GM21786 (cell line): Measurements from ENCODE around the gene YAP1.

Experiments
- ATAC-seq: cut with Tn5 transposase; IDR thresholded peaks from one replicate; pipeline ENCODE4 v1.9.1; 2021; ENCODE audit not compliant: unreplicated experiment

Gene YAP1

DNA sequence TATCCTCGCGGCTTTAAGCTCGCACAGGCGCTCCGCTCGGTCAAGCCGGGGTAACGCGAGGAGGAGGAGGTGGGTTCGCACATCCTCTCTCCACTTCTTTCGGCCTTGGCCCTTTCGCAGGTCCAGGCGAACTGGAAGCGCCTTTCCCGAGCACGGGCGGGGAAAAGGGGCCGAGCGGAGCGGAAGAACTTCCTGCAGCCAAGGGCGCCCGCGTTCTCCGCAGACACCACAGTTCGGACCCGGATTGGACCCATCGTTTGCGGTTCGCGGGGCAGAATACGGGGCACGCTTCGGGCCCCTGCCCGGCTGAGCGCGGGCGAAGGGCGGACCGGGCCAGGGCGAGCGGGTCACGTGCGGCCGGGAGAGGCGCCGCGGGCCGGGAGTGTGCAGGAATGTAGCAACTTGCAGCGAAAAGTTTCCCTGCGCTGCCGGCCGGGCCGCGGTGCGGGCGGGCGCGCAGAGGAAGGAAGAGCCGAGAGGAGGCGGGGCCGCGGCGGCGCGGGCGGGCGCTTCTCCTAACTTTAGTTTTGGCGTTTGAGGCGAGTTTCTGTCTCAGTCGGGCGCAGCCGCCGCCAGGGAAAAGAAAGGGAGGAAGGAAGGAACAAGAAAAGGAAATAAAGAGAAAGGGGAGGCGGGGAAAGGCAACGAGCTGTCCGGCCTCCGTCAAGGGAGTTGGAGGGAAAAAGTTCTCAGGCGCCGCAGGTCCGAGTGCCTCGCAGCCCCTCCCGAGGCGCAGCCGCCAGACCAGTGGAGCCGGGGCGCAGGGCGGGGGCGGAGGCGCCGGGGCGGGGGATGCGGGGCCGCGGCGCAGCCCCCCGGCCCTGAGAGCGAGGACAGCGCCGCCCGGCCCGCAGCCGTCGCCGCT is at the start of gene YAP1:
Gene YAP1 (plus strand): TSS at position 552 of the 865 bp plus-strand sequence. CDS start 402 bp downstream, outside the sequence.
- peak; percentile 82 for ATAC-seq

DNA sequence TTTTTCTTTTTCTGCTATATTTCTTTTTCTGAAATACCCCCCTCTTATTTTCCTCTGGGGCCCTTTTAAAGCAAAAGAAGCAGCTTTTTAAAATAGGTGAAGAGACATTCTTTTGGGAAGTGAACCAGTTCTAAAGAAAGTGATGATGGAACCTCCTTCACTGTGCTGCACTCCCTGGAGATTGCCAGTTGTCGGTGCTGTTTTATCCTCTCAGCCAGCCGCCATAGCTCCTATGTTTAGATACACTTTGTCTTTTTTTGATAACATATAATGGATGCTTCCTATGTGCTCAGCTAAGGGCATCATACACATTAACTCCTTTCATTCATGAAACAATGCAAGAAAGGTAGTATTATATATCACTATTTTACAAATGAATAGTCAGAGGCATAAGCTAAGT is 49.0 kb upstream of the YAP1 start:
- no peak for ATAC-seq

DNA sequence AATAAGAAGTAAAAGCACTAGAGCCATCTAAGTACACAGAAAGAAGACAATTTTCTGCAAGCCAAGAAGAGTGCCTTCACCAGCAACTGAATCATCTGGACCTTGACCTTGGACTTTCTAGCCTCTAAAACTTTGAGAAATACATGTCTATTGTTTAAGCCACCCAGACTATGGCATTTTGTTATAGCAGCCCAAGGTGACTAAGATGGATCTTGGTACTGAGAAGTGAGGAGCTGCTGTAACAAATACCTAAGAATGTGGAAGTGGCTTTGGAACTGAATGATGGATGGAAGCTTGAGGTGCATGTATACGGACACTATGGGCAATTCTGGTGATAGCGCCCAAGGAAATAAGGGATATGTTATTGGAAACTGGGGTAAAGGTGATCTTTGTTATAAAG is 48.1 kb upstream of the YAP1 start:
- no peak for ATAC-seq

DNA sequence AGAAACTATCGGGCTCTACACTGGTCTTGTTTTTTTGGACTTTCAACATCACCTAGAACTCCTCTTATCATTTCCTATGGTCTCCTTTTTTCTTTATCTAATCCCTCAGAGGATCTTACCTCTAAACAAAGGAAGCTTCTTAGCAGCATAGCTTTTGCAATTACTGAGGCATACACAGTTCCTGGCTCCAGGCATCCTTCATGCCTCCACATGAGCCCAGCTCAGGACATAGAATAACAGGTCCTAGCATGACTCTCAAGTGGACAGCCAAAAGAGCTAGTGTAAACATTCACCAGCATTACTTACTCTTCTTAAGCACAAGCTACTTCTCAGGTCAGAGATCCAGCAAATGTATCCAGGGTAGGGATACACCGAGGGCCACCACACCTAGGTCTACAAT is 45.9 kb upstream of the YAP1 start:
- ATAC-seq, result no peak

DNA sequence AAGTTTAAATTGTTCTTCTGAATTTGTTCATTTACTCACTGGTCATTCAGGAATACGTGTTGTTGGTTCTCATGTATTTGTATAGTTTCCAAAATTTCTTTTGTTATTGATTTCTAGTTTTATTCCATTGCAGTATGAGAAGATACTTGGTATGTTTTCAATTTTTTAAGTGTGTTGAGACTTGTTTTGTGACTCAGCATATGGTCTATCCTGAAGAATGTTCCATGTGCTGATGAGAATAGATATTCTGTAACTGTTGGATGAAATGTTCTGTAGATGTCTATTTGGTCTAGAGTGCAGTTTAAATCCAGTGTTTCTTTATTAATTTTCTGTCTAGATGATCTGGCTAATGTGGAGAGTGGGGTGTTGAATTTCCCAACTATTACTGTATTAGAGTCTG is 39.5 kb upstream of the YAP1 start:
- ATAC-seq, result no peak

DNA sequence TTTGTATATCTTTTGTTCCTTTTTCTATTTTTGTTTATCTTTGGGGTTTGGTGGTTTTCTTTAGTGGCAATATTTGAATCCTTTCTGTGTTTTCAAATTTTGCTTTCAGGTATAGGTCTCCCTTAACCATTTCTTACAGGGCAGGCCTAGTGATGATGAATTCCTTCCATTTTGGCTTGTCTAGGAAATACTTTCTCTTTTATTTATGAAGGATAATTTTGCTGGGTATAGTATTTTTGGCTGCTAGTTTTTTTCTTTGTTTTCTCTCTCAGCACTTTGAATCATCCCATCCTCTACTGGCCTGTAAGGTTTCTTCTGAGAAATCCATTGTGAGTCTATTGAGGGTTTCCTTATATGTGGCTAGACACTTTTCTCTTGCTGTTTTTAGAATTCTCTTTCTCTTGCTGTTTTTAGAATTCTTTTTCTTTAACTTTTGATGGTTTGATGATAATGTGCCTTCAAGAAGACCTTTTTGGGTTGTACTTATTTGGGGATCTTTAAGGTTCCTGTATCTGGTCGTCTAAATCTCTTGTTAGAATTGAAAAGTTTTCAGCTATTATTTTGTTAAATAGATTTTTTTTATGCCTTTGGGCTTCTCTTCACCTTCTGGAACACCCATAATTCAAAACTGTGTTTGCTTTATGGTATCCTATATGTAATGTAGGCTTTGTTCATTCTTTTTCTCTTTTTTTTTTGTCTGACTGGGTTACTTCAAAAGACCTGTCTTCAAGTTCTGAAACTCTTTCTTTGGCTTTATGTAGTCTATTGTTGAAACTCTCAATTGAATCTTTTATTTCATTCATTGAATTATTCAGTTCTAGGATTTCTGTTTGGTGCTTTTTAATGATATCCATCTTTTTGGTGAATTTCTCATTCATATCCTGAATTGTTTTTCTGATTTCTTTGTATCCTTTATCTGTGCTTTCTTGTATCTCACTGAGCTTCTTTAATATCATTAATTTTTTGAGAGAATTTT is 38.5 kb upstream of the YAP1 start:
- ATAC-seq, result no peak

DNA sequence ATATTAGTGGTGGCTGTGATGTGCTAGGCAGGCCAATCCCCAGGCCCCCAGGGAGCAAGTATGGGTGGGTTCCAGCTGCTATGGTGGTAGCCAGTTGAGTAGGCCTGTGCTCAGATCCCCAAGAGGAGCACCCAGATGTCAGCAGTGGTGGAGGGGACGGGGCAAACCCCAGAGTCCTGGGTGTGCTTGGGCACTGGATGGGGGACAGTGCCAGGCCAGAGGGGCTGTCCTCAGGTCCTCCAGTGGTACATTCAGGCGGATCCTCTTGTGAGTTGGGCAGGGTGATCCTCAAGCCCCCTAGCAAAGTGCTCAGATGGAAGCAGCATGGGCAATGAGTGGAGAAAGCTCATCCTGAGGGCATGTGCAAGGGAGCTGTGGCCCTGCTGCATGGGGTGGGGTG is 37.0 kb upstream of the YAP1 start:
- no peak for ATAC-seq

DNA sequence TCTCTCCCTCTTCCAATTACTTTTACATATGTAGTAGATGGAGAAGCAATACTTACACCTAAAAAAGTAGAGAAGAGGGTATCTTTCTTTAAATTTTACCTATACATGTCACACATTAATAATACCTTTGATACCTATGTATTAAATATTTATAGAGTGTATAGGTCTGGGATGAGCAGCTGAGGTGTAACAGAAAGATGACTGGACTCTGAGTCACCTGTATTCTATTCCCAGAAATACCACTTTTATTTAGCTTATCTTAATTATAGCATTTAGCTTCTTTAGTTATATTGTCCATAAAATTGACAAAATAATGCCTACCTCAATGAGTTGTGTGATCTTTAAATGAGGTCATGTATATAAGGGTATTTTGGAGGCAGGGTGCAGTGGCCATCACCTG is 30.6 kb upstream of the YAP1 start:
- ATAC-seq, result no peak

DNA sequence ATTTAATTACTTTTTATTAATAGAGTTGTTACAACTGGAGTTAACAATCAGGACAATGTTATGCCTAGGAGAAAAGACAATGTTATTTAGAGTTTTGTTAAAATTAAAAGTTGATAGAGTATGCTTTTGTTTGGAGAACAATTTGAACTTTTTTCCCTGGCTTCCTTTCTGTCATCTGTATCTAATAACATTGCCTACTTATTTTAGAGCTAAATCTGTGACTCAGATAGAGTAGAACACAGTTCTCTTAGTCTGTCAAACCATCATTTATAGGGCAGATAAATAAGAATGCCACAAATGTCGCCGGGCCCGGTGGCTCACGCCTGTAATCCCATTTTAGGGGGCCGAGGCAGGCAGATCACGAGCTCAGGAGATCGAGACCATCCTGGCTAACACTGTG is 28.9 kb upstream of the YAP1 start:
- no peak for ATAC-seq

DNA sequence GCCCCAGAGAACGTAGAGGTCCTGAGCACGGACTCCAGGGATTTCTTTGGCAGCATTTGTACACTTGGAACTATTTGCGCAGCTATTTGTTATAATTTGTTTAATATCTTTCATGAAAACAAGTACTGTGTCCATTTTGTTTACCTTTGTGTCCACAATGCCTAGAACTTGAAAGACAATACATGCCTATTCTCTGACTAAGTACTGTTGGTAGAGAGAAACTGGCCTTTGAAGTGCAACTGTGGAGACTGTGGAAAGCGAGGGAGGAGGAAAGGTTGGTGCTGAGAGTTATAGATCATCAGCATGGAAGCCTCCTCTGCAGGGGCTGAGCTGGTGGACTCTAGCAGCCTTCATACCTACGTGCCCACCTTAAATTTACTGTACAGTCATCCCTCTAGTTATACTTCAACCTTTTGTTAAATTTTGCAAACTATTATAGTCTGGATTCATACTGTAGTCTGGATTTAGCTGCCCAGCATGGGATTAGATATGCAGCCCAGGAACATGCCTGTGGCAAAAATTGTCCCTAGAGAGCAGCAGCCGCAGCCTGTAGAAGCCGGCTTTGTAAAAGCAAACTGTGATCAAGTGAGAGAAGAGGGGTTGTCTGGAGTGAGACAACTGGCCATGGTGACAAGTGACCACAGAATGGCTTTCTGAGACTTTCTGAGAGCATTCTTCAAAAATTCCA is 24.2 kb upstream of the YAP1 start:
- no peak for ATAC-seq

DNA sequence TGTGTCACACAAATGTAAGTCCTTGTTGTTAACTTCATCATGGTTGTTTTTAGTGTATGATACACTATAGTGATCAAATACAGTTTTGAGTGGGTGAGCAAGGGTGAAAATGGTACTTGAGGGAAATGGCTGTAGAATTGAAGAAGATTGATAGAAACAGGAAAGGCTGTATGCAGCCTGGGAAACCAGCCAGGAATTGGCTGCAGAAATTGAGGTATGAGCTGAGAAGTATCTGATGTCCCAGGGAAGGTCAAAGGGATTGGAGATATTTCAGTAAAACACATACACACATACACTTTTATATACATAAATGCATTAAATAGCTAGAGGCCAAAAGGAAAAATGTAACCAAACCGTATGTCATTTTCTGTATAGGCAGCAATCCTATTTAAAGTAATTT is 13.1 kb upstream of the YAP1 start:
- ATAC-seq, result no peak

DNA sequence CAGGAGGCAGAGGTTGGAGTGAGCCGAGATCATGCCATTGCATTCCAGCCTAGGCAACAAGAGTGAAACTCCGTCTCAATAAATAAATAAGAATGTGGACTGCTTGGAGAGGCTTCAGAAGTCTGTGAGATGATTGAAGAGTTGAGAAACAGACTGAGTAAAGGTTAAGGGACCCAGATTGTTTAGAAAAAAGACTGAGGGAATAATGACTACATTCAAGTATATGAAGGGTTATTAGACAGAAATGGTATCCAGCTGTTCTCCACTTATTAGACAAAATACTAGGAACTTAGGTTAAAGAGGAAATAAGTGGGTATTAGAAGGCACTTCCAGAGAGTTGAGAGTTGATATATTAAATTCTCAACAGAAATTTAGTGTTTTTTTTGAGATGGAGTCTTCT is 10.5 kb upstream of the YAP1 start:
- ATAC-seq, result no peak

DNA sequence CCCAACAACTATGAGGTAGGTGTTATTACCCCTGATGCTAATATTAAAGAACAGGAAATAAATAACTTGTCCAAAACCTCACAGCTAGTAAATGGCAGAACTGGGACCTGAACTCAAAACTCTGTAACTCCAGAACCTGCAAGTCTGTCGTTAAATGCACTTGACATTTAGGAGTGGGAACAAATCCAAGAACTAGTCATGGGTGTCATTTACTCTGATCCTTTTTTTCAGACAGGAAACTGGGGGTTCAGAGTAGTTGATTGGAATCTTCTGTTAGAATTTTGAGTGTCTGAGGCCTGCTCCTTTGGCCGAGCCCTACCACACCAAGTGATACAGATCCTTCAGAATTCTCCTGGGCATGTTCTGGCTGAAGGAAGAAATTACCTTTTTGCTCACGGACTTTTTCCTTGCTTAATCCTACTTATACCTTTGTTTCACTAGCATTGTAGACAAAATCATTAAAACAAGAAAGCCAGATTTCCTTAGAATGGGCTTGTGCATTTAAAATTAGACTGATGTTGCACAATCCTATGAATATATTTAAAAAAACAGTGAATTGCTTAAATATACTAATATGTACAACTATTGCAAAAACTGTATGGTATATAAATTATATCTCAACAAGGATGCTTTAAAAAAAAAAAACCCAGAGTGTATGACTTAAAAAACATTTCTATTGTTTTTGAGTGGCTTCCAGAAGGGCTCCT is 1.4 kb upstream of the YAP1 start:
- ATAC-seq, result no peak

DNA sequence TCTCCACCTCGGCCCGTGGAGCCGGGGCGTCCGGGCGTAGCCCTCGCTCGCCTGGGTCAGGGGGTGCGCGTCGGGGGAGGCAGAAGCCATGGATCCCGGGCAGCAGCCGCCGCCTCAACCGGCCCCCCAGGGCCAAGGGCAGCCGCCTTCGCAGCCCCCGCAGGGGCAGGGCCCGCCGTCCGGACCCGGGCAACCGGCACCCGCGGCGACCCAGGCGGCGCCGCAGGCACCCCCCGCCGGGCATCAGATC is 439 bp downstream of the YAP1 start:
- ATAC-seq, result peak; percentile 32

DNA sequence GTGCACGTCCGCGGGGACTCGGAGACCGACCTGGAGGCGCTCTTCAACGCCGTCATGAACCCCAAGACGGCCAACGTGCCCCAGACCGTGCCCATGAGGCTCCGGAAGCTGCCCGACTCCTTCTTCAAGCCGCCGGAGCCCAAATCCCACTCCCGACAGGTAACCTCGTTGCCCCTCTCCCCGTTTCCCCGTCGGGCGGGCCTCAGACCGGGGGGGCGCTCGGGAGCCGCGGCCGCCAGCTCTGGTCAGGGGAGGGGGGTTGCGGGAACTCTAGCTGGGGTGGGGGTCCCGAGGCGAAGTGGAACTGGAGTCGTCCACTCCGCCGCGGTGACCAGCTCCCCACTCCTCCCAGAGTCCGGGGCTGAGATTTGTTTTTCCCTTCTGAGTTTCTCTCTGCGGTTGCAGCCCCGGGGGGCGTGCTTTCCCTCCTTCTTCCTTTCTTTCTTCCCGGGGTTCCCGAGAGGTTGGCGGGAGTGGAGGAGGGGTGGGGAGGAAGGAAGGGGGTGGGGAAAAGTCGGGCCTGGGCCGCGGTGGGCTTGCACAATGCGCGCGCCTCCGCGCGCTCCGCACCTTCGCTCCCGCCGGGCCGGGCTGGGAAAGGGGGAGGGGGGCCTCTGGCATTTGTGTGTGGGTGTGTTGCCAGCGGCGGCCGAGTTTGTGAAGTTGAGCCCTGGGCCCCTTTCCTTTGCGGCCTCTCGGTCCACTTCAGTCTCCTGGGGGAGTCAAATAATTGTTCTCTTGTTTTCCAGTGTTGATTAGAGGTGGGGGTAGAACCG is 952 bp downstream of the YAP1 start:
- ATAC-seq, result no peak

DNA sequence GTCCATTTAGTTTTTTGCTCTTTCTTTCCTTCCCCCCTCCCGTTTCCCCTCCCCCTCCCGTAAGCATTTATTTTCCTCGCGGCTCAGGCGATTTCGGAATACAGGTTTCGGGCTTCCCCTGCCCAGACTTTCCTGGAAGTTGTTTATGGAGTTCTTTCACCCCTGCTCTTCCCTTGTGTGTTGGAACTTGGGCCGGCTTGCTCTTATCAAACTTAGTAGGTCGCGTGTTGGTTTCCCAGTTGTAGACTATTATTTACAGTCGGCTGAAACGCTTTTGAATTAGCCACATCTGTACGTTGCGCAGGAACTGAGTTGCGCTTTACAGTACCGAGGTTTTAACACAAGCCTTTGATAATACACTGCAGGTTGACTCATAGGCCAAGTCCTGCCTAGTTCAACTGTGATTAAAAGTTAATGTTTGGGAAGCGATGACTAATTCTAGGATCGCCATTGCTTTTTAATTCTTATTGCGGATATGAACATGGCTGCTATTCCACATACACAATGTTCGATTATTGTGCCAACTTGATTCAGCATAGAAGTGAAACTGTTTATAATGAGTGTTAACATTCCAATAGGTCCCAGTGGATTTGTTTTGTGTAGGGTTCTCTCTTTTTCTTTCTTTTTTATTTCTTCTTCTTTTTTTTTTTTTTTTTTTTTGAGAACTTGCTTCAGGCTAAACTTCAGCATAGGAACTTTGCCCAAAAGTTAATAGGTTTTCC is 1.7 kb downstream of the YAP1 start:
- ATAC-seq, result no peak

DNA sequence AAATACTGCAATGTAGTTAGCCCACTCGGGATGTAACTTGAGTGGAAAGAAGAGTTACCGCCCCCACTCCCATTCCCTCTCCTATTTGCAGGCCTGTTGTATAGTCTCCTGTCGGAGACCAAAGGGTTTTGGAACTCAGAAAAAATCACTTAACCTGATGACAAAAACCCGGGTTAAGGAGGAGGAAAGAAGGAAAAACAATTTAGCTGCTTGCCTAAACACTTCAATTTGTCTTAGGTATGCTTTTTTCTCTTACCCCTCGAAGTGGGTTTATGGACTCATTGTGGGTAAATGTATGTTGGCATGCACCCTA is 2.2 kb downstream of the YAP1 start:
- ATAC-seq, result no peak

DNA sequence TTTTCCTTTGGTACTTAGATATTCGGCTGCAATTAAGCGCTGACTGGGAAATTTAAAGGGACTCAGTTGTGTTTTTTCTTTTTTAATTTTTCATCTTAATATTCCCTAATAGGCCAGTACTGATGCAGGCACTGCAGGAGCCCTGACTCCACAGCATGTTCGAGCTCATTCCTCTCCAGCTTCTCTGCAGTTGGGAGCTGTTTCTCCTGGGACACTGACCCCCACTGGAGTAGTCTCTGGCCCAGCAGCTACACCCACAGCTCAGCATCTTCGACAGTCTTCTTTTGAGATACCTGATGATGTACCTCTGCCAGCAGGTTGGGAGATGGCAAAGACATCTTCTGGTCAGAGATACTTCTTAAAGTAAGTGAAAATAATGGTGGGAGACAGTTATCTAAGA is 3.8 kb downstream of the YAP1 start:
- ATAC-seq, result no peak

DNA sequence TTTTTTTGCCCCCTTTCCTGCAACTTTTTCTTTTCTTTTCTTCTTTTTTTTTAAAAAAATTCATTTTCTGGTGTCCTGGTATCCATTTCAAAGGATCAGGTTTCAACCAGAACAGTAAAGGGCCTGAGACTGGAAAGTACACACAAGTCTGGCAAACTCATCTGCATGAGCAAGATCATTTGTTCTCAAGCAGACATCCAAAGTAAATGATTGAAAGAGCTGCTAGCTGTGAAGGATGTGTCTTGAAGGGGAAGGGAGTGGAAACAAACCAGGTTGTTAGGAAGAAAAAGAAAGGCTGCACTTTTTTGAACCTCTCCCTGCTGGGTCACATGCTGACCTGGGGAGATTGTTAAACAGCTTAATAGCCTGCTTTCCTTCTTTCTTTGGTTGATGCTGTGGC is 5.3 kb downstream of the YAP1 start:
- no peak for ATAC-seq
